ENCODE measurements around the gene HAGHL.

- TF ChIP-seq CTCF (IDR thresholded peaks at IDR 0.05; ENCODE audit: borderline replicate concordance, extremely low read depth, low read length, poor library complexity, severe bottlenecking) = no peak
- no peak for TF ChIP-seq EZH2 (IDR thresholded peaks at IDR 0.05; ENCODE audit: borderline replicate concordance, low read depth, low read length, severe bottlenecking)
Measured at GRCh38 chr16:735982-736453, 9.1 kb downstream of the HAGHL start.
